Activated T-cell treated with anti-CD3 and anti-CD28 coated beads, Interleukin-2, amount 50 U/mL, for 24 hours (primary cell): ENCODE results near the gene LGALS7B.
"Not testable (repeated sequence)": the region's sequence is repeated elsewhere in the genome, so short reads cannot be mapped to it uniquely, and the experiment has no call there.

Experiments
- DNase-seq: peaks from one replicate; pipeline ENCODE4 v3.0.0-alpha.2; 2020
- H3K27ac Mint-ChIP-seq: 2 replicates; pipeline ENCODE4 v1.8.0; 2020; ENCODE audit warnings: mild to moderate bottlenecking, mixed read lengths
- H3K27me3 Mint-ChIP-seq: 2 replicates; pipeline ENCODE4 v1.8.0; 2020; ENCODE audit warnings: mixed read lengths
- H3K36me3 Mint-ChIP-seq: 2 replicates; pipeline ENCODE4 v1.8.0; 2020; ENCODE audit warnings: low read depth, mixed read lengths
- H3K4me1 Mint-ChIP-seq: 2 replicates; pipeline ENCODE4 v1.8.0; 2020; ENCODE audit warnings: low read depth, mixed read lengths
- H3K4me3 Mint-ChIP-seq: 2 replicates; pipeline ENCODE4 v1.8.0; 2020; ENCODE audit warnings: mild to moderate bottlenecking, moderate library complexity, mixed read lengths
- H3K9me3 Mint-ChIP-seq: 2 replicates; pipeline ENCODE4 v1.8.0; 2020; ENCODE audit warnings: mixed read lengths

The LGALS7B gene

DNA sequence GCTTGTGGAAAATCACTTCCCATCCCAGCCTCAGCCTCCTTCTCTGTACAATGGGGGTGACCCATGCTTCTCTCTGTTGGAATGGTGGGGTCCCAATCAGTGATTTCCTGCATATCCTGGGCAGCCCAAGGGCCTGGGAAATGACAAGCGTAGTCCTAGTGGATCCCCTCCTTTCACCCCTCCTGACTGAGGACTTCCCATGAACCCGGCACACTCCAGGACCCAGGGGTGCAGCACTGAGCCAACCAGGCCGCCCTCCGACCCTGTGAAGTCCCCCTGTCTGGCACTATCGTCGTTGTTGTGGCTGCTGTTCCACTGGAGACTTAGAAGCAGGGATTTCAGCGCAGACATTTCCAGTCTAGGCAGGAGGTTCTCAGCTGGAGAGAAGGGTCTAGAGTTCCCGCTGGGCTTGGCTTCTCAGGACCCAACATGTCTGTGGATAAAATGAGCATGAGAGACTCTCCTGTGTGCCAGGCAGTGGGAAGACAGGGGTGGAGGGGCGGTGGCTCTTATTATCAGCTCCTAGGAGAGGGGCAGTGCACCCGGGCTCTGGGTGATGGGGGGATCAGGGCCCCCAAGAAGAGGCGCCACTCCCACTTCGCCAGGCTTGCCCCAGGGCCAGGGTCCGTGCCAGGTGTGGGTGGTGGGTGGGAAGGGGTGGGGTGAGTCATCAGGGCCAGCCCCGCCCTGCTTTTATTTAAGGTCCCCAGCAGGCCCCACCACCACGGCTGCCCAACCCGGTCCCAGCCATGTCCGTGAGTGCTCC is at the start of gene LGALS7B:
Gene LGALS7B, plus strand, starts transcription at position 723 of the 766 bp plus-strand sequence. Its CDS starts 27 bp downstream, at position 750.
- Mint-ChIP-seq H3K4me1 (peaks cover 8% of the 10 kb centered on the region), H3K27ac (no peak within 1 kb of the TSS)

DNA sequence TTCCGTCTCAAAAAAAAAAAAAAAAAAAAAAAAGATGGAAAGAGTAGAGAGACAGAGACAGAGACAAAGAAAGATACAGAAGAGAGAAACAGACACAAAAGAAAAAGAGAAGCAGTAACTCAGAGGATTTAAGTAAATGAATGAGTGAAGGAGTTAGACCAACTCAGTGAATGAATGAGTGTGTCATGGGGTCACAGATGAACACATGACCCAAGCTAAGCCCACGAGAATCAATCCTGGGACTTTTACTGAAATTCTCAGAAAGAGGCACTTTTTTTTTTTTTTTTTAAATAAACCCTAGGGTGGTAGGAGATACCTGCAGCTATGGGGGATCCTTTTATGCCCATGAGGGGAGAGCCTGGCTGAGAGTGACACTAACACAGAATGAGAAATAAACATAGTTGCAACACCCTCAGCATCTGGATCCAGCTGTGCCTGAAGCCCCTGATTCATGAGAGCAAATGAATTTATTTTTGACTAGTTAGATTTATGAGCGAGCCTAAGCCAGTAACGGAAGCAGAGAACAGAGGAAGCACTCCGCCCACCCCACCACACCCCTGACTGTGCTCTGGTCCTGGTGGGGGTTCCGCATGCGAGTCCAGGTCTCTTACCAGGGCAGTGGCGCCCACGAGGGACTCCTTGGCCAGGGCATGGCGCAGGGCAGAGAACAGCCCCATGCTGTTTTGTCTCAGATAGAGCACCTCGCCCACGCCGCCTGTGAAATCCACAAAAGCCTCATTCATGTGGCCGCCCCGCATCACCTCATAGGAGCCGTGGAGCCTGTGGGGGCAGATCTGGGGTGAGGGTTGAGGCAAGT is 49.4 kb upstream of the LGALS7B start:
- Mint-ChIP-seq H3K27ac (no peak overlapping the region), H3K4me3 (no peak overlapping the region), H3K4me1 (peaks cover 30% of the 10 kb centered on the region), H3K27me3 (peaks cover 7% of the 10 kb centered on the region), H3K36me3 (no peaks in the 10 kb centered on the region), H3K9me3 (no peaks in the 10 kb centered on the region)
- DNase-seq, result no peak

More for the DNA sequence above, at the start of gene LGALS7B:
- no peaks in the 10 kb centered on the region for H3K9me3 Mint-ChIP-seq
- H3K27me3 Mint-ChIP-seq, result no peaks in the 10 kb centered on the region
- no peak within 1 kb of the TSS for H3K4me3 Mint-ChIP-seq
- DNase-seq, result no peak
- H3K36me3 Mint-ChIP-seq, result no peaks in the 10 kb centered on the region

DNA sequence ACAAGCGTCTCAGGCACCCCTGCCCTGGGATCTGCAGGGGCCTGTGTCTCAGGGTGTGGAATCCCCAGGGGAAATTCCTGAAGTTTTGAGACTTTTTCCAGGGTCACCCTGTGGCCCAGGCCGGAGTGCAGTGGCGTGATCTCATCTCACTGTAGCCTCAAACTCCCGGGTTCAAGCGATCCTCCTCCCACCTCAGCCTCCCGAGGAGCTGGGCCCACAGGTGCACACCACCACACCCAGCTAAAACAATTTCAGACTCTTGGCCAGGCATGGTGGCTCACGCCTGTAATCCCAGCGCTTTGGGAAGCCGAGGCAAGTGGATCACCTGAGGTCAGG is 48.8 kb upstream of the LGALS7B start:
- Mint-ChIP-seq H3K27ac (no peak overlapping the region), H3K36me3 (no peaks in the 10 kb centered on the region), H3K4me1 (peaks cover 24% of the 10 kb centered on the region), H3K9me3 (no peaks in the 10 kb centered on the region), H3K4me3 (no peak overlapping the region), H3K27me3 (peaks cover 7% of the 10 kb centered on the region)
- DNase-seq, result no peak

- Mint-ChIP-seq H3K4me3 (no peak overlapping the region), H3K36me3 (no peaks in the 10 kb centered on the region)
Measured at GRCh38 chr19:38740932-38741331, 48.1 kb upstream of the LGALS7B start.

DNA sequence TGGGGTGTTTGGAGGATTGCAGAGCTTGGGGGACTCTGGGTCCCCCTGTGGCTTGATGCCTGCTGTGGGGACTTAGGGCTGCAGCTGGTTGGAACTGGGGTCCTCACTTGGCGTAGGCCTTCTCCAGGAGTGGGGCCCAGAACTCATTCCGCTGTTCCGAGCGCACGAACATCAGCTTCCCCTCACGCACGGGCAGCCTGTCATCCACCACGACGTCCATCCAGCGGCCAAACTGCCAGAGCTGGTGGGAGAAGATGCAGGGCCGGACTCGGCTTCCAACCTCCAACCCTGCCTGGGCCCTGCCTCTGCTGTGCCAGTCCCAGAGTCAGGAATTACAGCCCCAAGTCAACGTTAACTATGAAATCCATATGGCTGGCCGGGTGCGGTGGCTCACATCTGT is 47.3 kb upstream of the LGALS7B start:
- Mint-ChIP-seq H3K36me3 (no peaks in the 10 kb centered on the region), H3K4me1 (peaks cover 17% of the 10 kb centered on the region), H3K4me3 (no peak overlapping the region), H3K27ac (no peak overlapping the region), H3K27me3 (peaks cover 5% of the 10 kb centered on the region), H3K9me3 (no peaks in the 10 kb centered on the region)
- no peak for DNase-seq

More at GRCh38 chr19:38740932-38741331, 48.1 kb upstream of the LGALS7B start:
- Mint-ChIP-seq H3K27ac (no peak overlapping the region), H3K4me1 (peaks cover 22% of the 10 kb centered on the region), H3K27me3 (peaks cover 7% of the 10 kb centered on the region), H3K9me3 (no peaks in the 10 kb centered on the region)
- no peak for DNase-seq

GRCh38 chr19:38742296-38742695 is 46.7 kb upstream of the LGALS7B start:
- Mint-ChIP-seq H3K27ac (no peak overlapping the region), H3K9me3 (no peaks in the 10 kb centered on the region), H3K4me1 (peaks cover 17% of the 10 kb centered on the region), H3K36me3 (no peaks in the 10 kb centered on the region), H3K4me3 (no peak overlapping the region), H3K27me3 (peaks cover 5% of the 10 kb centered on the region)
- DNase-seq, result no peak

DNA sequence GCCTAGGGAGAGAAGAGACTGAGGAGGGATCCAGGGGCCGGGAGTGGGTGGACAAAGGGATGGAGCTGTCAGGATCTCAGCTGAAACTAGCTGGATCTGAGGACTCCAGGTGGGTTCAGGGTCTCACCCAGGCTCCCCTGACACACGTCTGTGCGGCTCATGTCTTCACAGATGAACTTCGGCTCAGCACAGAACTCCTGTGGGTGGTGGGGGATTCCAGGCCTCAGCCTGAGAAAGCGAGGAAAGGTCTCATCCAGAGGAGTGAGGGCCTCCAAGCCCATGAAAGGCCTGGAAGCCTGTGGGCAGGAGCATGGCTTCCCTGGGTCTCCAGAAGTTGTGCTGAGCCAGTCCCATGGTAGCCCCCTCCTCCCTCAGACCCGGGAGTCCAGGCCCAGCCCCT is 46.1 kb upstream of the LGALS7B start:
- Mint-ChIP-seq H3K9me3 (no peaks in the 10 kb centered on the region), H3K36me3 (no peaks in the 10 kb centered on the region), H3K27ac (no peak overlapping the region), H3K4me3 (no peak overlapping the region), H3K4me1 (peaks cover 13% of the 10 kb centered on the region), H3K27me3 (peaks cover under 1% of the 10 kb centered on the region)
- DNase-seq, result no peak

DNA sequence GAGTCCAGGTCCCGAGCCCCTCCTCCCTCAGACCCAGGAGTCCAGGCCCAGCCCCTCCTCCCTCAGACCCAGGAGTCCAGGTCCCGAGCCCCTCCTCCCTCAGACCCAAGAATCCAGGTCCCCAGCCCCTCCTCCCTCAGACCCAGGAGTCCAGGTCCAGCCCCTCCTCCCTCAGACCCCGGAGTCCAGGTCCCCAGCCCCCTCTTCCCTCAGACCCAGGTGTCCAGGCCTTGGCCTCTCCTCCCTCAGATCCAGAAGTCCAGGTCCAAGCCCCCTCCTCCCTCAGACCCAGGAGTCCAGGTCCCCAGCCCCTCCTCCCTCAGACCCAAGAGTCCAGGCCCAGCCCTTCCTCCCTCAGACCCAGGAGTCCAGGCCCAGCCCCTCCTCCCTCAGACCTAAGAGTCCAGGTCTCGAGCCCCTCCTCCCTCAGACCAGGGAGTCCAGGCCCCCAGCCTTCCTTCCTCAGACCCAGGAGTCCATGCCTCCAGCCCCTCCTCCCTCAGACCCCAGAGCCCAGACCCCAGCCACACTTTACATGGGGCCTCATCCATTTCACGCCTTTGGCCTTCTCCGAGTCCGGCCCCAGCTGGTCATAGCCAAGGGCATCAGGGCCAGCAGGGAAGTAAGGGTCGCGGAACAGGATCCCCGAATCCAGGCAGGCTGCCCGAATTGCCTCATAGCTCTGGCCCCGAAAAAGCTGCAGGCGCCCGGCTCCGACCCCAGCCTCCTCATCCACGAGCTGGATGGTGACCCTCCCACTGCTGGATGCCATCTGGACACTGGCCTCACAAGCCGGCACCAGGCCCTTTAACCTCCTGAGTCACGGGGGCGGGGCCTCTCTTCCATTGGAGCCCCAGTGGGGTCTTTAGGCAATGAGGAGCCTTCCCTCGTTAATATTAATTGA is 45.4 kb upstream of the LGALS7B start:
- Mint-ChIP-seq H3K9me3 (no peaks in the 10 kb centered on the region), H3K27me3 (no peaks in the 10 kb centered on the region), H3K4me3 (no peak overlapping the region), H3K4me1 (peaks cover 10% of the 10 kb centered on the region), H3K36me3 (no peaks in the 10 kb centered on the region), H3K27ac (no peak overlapping the region)
- no peak for DNase-seq

DNA sequence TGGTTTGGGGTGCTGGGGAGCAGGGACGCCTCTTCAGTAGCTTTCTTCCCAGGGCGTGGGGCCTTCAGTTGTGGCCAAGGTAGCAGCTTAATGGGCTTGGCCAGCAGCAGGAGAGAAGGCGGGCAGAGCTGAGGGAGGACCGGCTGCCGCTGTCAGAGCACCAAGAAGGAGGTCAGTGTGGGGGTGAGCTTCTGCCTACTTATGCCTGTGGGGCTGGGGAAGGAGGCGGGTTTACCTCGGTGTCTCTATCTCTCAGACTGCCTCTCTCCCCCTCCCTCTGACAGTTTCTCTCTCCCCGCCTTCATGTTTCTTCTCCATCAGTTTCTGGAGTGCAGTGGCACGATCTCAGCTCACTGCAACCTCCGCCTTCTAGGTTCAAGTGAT is 44.7 kb upstream of the LGALS7B start, which contains the start of gene CAPN12:
Gene CAPN12, minus strand, starts transcription at position 177 of the 384 bp plus-strand sequence. CDS start 309 bp downstream, outside the sequence.
- no peaks in the 10 kb centered on the region for H3K27me3 Mint-ChIP-seq
- no peak for DNase-seq
- peaks cover 8% of the 10 kb centered on the region for H3K4me1 Mint-ChIP-seq
- no peak within 1 kb of the TSS for H3K4me3 Mint-ChIP-seq
- H3K36me3 Mint-ChIP-seq, result no peaks in the 10 kb centered on the region
- no peaks in the 10 kb centered on the region for H3K9me3 Mint-ChIP-seq
- no peak within 1 kb of the TSS for H3K27ac Mint-ChIP-seq

DNA sequence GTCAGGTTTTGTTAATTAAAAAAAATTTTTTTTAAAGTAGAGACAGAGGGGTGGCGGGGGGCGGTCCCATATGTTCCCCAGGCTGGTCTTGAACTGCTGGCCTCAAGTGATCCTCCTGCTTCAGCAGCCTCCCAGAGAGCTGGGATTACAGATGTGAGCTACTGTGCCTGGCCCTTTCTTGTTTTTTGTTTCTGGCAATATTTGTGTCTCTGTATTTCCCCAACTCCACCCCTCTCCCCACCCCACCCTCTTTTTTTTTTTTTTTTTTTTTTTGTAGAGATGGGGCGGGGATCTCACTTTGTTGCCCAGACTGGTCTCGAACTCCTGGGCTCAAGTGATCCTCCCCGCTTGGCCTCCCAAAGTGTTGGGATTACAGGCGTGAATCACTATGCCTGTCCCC is 44.1 kb upstream of the LGALS7B start:
- Mint-ChIP-seq H3K27ac (no peak overlapping the region), H3K27me3 (no peaks in the 10 kb centered on the region), H3K36me3 (no peaks in the 10 kb centered on the region), H3K4me1 (peaks cover 3% of the 10 kb centered on the region), H3K9me3 (no peaks in the 10 kb centered on the region), H3K4me3 (no peak overlapping the region)
- no peak for DNase-seq

DNA sequence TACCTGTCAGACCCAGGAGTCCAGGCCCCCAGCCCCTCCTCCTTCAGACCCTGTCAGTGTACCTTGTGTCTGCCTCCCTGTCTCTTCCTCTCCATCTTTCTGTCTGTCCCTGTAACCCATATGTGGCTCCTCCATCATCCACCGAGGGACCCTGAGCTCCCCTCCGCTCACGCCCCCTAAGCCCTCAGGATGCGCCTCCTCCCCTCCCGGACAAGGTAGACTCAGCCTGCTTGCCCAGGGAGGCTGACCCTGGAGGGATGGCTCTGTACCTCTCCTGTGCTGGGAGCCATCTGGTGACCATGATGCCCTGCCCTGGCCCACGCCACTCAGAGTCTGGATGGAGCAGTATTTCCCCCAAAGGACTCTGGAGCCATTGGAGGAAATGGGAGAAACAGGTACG is 43.7 kb upstream of the LGALS7B start:
- Mint-ChIP-seq H3K4me3 (no peak overlapping the region), H3K36me3 (no peaks in the 10 kb centered on the region), H3K27ac (no peak overlapping the region), H3K9me3 (no peaks in the 10 kb centered on the region), H3K4me1 (no peaks in the 10 kb centered on the region), H3K27me3 (no peaks in the 10 kb centered on the region)
- no peak for DNase-seq

GRCh38 chr19:38753783-38754182 is 35.2 kb upstream of the LGALS7B start:
- not testable (repeated sequence) for H3K4me1 Mint-ChIP-seq, H3K4me3 Mint-ChIP-seq

DNA sequence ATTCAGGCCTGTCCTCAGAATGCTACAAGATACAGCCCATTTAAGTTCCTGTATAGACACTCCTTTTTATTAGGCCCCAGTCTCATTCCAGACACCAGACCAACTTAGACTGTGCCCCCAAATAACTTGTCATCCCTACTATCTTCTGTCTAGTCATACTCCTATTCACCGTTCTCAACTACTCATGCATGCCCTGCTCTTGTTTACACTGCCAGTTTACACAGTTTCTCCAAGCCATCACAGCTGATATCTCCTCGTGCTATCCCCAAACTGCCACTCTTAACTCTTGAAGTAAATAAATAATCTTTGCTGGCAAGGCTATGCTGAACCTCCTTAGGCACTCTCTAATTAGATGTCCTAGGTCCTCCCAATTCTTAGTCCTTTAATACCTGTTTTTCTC is 34.8 kb upstream of the LGALS7B start:
- not testable (repeated sequence) for H3K36me3 Mint-ChIP-seq, H3K4me1 Mint-ChIP-seq, H3K27ac Mint-ChIP-seq, H3K9me3 Mint-ChIP-seq, H3K27me3 Mint-ChIP-seq, DNase-seq, H3K4me3 Mint-ChIP-seq

More at GRCh38 chr19:38753783-38754182, 35.2 kb upstream of the LGALS7B start:
- not testable (repeated sequence) for DNase-seq, H3K27ac Mint-ChIP-seq, H3K36me3 Mint-ChIP-seq, H3K9me3 Mint-ChIP-seq, H3K27me3 Mint-ChIP-seq

- Mint-ChIP-seq H3K4me3 (no peak overlapping the region), H3K27me3 (no peaks in the 10 kb centered on the region), H3K27ac (no peak overlapping the region), H3K4me1 (no peaks in the 10 kb centered on the region), H3K9me3 (no peaks in the 10 kb centered on the region), H3K36me3 (no peaks in the 10 kb centered on the region)
- no peak for DNase-seq
Measured at GRCh38 chr19:38759590-38760003, 29.4 kb upstream of the LGALS7B start.
